Measurements from ENCODE around the gene SNX4. TPM values are rescaled to one million over a fixed set of nuclear protein-coding genes. Genes with fewer than 3 reads are reported as not detected.

Gene SNX4
- total RNA-seq, 1 experiment from 2014 or later, result 17.6 TPM

DNA sequence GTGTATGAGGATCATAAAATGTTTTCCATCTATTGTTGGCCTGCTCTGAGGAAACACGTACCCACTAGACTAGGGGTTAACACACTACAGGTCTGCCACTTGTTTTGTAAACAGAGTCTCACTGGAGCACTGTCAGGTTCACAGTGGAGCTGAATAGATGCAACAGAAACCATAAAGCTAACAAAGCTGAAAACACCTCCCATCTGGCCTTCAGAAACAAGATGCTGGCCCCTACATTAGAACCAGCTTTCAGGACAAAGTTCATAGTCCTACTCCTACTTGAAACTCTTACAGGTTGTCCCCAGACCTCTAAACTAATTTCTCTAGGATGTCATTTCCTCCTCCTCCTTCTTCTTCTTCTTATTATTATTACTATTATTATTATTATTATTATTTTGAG, 42.3 kb downstream of the SNX4 start:
- intact Hi-C loops (cut with micrococcal nuclease), result no loop called here
- Histone ChIP-seq H3K27ac (ENCODE audit: low read length) (no peak overlapping the region), H3K4me1 (ENCODE audit: insufficient read depth, low read length) (no peaks in the 10 kb centered on the region), H3K79me2 (ENCODE audit: low read length) (no peaks in the 10 kb centered on the region), H3K9me2 (replicated peaks; ENCODE audit: low read length) (no peaks in the 10 kb centered on the region), H3F3A (ENCODE audit: low read length, unreplicated experiment) (no peaks in the 10 kb centered on the region), H3K9me3 (ENCODE audit: low read length) (no peaks in the 10 kb centered on the region), H3K4me3 (ENCODE audit: low read length) (no peak overlapping the region), H3K36me3 (ENCODE audit: low read depth, low read length) (peaks cover 7% of the 10 kb centered on the region; the same call in 1 of the 2 replicates), H3K4me2 (ENCODE audit: low read length) (no peak overlapping the region), H2AFZ (ENCODE audit: low read length) (no peak overlapping the region), H3K9ac (ENCODE audit: low read length) (no peak overlapping the region), H4K20me1 (ENCODE audit: low read length) (no peaks in the 10 kb centered on the region), H3K27me3 (ENCODE audit: low read length) (no peaks in the 10 kb centered on the region)
- POLR2A ChIA-PET (ENCODE audit: unreplicated experiment), result no interaction called here
- no TSS peak for BruUV-seq (replicated peaks)
- ATAC-seq (no peak), DNase-seq (no peak)
- TF ChIP-seq EZH2 (IDR thresholded peaks at IDR 0.05; ENCODE audit: low read length, unreplicated experiment), result no peak
- TF ChIP-seq, protein P1, sequence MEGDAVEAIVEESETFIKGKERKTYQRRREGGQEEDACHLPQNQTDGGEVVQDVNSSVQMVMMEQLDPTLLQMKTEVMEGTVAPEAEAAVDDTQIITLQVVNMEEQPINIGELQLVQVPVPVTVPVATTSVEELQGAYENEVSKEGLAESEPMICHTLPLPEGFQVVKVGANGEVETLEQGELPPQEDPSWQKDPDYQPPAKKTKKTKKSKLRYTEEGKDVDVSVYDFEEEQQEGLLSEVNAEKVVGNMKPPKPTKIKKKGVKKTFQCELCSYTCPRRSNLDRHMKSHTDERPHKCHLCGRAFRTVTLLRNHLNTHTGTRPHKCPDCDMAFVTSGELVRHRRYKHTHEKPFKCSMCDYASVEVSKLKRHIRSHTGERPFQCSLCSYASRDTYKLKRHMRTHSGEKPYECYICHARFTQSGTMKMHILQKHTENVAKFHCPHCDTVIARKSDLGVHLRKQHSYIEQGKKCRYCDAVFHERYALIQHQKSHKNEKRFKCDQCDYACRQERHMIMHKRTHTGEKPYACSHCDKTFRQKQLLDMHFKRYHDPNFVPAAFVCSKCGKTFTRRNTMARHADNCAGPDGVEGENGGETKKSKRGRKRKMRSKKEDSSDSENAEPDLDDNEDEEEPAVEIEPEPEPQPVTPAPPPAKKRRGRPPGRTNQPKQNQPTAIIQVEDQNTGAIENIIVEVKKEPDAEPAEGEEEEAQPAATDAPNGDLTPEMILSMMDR (conservative IDR thresholded peaks at IDR 0.05; ENCODE audit: low read depth, low read length), result no peak
- no peak for TF ChIP-seq EZH2phosphoT487 (IDR thresholded peaks at IDR 0.05; ENCODE audit: borderline replicate concordance, low read length)
- CTCF ChIA-PET, result no interaction called here

DNA sequence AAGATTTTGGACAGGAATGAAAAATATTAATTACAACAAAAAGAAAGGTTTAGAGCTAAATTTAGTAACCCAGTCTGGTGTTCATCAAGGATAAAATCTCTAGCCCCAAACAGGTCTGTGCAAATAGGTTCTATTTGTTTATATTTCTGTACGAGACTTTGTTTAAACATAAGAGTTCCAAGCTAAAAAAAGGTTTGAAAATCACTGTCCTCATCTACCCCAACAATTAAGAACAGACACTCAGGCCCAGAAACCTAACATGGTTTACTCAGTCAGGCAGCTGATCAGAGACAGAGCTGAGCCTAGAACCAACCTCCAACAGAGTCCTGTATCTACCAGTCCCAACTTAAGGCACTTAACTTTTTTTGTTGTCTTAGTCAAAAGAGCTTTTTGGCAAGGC, 49.3 kb downstream of the SNX4 start:
- DNase-seq (no peak), ATAC-seq (no peak)
- no TSS peak for BruUV-seq (replicated peaks)
- no peak overlapping the region for H3K9ac ChIP-seq (ENCODE audit: low read length)
- H3K4me1 ChIP-seq (ENCODE audit: insufficient read depth, low read length), result no peaks in the 10 kb centered on the region
- H3K4me3 ChIP-seq (ENCODE audit: low read length), result no peak overlapping the region
- intact Hi-C loops (cut with micrococcal nuclease), result no loop called here
- no peaks in the 10 kb centered on the region for H3K27me3 ChIP-seq (ENCODE audit: low read length)
- TF ChIP-seq EZH2 (IDR thresholded peaks at IDR 0.05; ENCODE audit: low read length, unreplicated experiment), result no peak
- no peak for TF ChIP-seq EZH2phosphoT487 (IDR thresholded peaks at IDR 0.05; ENCODE audit: borderline replicate concordance, low read length)
- TF ChIP-seq, protein P1 (conservative IDR thresholded peaks at IDR 0.05; ENCODE audit: low read depth, low read length), result no peak
- H2AFZ ChIP-seq (ENCODE audit: low read length), result no peak overlapping the region
- H3K9me3 ChIP-seq (ENCODE audit: low read length), result no peaks in the 10 kb centered on the region
- H3K27ac ChIP-seq (ENCODE audit: low read length), result no peak overlapping the region
- ChIA-PET POLR2A (ENCODE audit: unreplicated experiment) (no interaction called here), CTCF (no interaction called here)
- H4K20me1 ChIP-seq (ENCODE audit: low read length), result no peaks in the 10 kb centered on the region
- no peaks in the 10 kb centered on the region for H3F3A ChIP-seq (ENCODE audit: low read length, unreplicated experiment)
- H3K9me2 ChIP-seq (replicated peaks; ENCODE audit: low read length), result no peaks in the 10 kb centered on the region
- H3K36me3 ChIP-seq (ENCODE audit: low read depth, low read length), result peaks cover 31% of the 10 kb centered on the region
- H3K79me2 ChIP-seq (ENCODE audit: low read length), result no peaks in the 10 kb centered on the region
- H3K4me2 ChIP-seq (ENCODE audit: low read length), result no peak overlapping the region

DNA sequence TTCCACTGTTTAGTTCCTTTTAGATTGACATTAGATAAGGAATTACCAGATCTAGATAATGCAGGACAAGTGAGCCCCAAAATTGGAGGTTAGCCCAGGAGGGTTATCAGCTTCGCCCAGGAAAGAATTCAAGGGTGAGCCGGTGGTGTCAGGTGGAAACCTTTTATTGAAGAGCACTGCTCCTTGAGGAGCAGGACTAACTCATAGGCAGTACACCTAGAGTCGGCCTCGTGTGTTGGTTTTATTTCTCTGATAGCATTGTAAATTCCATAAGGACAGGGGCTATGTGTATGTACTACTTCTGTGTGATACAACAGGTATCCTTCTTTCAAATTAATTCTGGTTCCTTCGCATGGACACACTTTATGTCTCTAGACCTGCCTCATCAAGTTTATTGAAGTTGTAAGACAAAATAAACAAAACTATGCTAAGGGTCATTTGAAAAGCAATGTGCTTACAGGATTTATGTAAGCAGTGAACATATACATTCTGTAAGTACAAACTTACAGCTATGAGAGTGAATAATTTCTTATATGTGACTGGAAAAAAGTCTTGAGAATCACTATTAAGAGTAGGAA, 57.2 kb downstream of the SNX4 start:
- Histone ChIP-seq H3K9me2 (replicated peaks; ENCODE audit: low read length) (no peaks in the 10 kb centered on the region), H3K27ac (ENCODE audit: low read length) (no peak overlapping the region), H4K20me1 (ENCODE audit: low read length) (no peaks in the 10 kb centered on the region), H3F3A (ENCODE audit: low read length, unreplicated experiment) (no peaks in the 10 kb centered on the region), H3K9me3 (ENCODE audit: low read length) (no peaks in the 10 kb centered on the region), H3K79me2 (ENCODE audit: low read length) (no peaks in the 10 kb centered on the region), H3K4me1 (ENCODE audit: insufficient read depth, low read length) (no peaks in the 10 kb centered on the region), H3K4me2 (ENCODE audit: low read length) (no peak overlapping the region), H2AFZ (ENCODE audit: low read length) (no peak overlapping the region), H3K9ac (ENCODE audit: low read length) (no peak overlapping the region), H3K27me3 (ENCODE audit: low read length) (no peaks in the 10 kb centered on the region), H3K36me3 (ENCODE audit: low read depth, low read length) (peaks cover 22% of the 10 kb centered on the region), H3K4me3 (ENCODE audit: low read length) (no peak overlapping the region)
- intact Hi-C loops (cut with micrococcal nuclease), result no loop called here
- BruUV-seq (replicated peaks), result no TSS peak
- DNase-seq (no peak), ATAC-seq (no peak)
- CTCF ChIA-PET, result interaction anchor here (0.6 kb wide), 1 partner anchor 18 kb away, joined by 7 read pairs; no protein-coding TSS in a partner anchor
- POLR2A ChIA-PET (ENCODE audit: unreplicated experiment), result no interaction called here
- TF ChIP-seq EZH2 (IDR thresholded peaks at IDR 0.05; ENCODE audit: low read length, unreplicated experiment), result no peak
- TF ChIP-seq, protein P1 (conservative IDR thresholded peaks at IDR 0.05; ENCODE audit: low read depth, low read length), result no peak
- no peak for TF ChIP-seq EZH2phosphoT487 (IDR thresholded peaks at IDR 0.05; ENCODE audit: borderline replicate concordance, low read length)
